GM19240 (cell line): ENCODE results near the gene SPP1.
"Not testable (repeated sequence)": the region's sequence is repeated elsewhere in the genome, so short reads cannot be mapped to it uniquely, and the experiment has no call there.

Source experiments
- DNase-seq: peaks from one replicate; pipeline ENCODE4 v3.0.0; 2011; ENCODE audit warnings: low spot score; ENCODE audit not compliant: insufficient read length

SPP1 gene

DNA sequence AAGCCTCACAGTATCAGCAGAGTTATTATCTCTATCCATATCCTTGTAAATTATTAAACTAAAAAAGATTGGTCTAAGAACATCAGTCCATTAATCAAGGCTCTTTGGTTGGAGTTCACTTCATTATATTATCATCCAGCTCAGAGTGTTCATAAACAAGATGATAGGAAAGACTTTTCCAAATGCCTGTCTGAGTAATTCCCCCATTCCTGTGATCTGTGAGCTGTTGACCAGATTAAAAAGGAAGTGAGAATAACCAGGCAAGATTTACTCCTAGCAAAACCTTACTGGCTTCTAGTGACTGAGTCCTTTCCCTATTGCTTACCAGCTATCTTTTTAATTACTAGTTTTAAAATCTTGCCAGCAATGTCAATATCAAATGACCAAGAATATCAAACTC is 46.8 kb downstream of the SPP1 start:
- DNase-seq, result no peak

DNA sequence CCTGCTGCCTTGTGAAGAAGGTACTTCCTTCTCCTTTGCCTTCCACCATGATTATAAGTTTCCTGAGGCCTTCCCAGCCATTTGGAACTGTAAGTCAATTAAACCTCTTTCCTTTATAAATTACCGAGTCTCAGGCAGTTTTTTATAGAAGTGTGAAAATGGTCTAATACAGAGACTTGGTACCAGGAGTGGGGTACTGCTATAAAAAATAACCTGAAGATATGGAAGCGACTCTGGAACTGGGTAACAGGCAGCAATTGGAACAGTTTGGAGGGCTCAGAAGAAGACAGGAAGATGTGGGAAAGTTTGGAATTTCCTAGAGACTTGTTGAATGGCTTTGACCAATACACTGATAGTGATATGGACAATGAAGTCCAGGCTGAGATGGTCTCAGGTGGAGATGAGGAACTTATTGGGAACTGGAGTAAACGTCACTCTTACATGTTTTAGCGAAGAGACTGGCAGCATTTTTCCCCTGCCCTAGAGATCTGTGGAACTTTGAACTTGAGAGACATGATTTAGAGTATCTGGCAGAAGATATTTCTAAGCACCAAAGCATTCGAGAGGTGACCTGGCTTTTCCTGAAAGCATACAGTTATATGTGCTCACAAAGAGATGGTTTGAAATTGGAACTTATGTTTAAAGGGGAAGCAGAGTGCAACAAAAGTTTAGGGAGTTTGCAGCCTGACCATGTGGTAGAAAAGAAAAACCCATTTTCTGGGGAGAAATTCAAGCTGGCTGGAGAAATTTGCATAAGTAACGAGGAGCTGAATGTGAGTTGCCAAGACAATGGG is 50.6 kb downstream of the SPP1 start:
- DNase-seq, result not testable (repeated sequence)

GRCh38 chr4:88027611-88028608 is 52.4 kb downstream of the SPP1 start:
- no peak for DNase-seq

DNA sequence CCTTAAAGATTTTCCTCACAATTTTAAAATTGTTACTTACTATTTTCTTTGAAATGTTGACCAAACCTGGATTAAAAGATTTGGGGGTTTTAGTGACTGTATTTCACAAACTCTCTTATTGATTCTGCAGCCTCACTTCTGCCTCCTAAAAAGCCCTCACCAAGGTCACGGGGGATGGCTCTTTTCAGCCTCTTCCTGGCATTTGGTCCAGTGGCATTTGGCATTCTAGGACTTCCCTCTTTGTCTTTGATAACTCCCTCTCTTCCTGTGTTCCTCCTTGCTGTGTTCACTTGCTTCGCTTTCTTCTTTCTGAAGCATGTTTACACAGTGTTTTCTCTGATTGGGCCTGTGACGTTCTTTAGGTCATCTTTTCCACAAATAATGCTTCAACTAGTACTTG is 53.4 kb downstream of the SPP1 start:
- no peak for DNase-seq

- DNase-seq, result no peak
Measured at GRCh38 chr4:88029556-88029955, 54.0 kb downstream of the SPP1 start.

GRCh38 chr4:88030565-88031310 is 55.2 kb downstream of the SPP1 start:
- DNase-seq, result no peak
